ENCODE data around the gene OR4D6. TPM values are rescaled to one million over a fixed set of nuclear protein-coding genes. Genes with fewer than 3 reads are reported as not detected.

Gene OR4D6
- total RNA-seq, 1 experiment from 2014 or later: not detected

Other genes with a start within 250 kb of the OR4D6 start
- not detected in 2 replicates for gene MPEG1, start 244.0 kb upstream of the OR4D6 start, total RNA-seq (2014; rRNA removed; shearing (Covaris generic))
- not detected in 2 replicates for gene OR5AN1, start 98.1 kb upstream of the OR4D6 start, total RNA-seq (2014; rRNA removed; shearing (Covaris generic))
- not detected in 2 replicates for gene OR5A2, start 30.5 kb upstream of the OR4D6 start, total RNA-seq (2014; rRNA removed; shearing (Covaris generic))
- gene OR5A1, start 20.5 kb upstream of the OR4D6 start, total RNA-seq (2014; rRNA removed; shearing (Covaris generic)): not detected in 2 replicates
- gene OR4D10, start 16.4 kb downstream of the OR4D6 start, total RNA-seq (2014; rRNA removed; shearing (Covaris generic)): not detected in 2 replicates
- not detected in 2 replicates for gene OR4D11, start 46.6 kb downstream of the OR4D6 start, total RNA-seq (2014; rRNA removed; shearing (Covaris generic))
- gene OR4D9, start 54.6 kb downstream of the OR4D6 start, total RNA-seq (2014; rRNA removed; shearing (Covaris generic)): not detected in 2 replicates
- 21.5 and 23.0 TPM in 2 replicates for gene OSBP, start 158.8 kb downstream of the OR4D6 start, total RNA-seq (2014; rRNA removed; shearing (Covaris generic))
- 12.7 and 16.1 TPM in 2 replicates for gene PATL1, start 212.1 kb downstream of the OR4D6 start, total RNA-seq (2014; rRNA removed; shearing (Covaris generic))